GM18508 (cell line): Measurements from ENCODE around the gene XPNPEP3.
"Not testable (repeated sequence)": the region's sequence is repeated elsewhere in the genome, so short reads cannot be mapped to it uniquely, and the experiment has no call there.

Experiments used
- ATAC-seq: cut with Tn5 transposase; IDR thresholded peaks from one replicate; pipeline ENCODE4 v1.9.1; 2021; ENCODE audit warnings: moderate number of reproducible peaks; ENCODE audit not compliant: insufficient read depth, unreplicated experiment

The XPNPEP3 gene

DNA sequence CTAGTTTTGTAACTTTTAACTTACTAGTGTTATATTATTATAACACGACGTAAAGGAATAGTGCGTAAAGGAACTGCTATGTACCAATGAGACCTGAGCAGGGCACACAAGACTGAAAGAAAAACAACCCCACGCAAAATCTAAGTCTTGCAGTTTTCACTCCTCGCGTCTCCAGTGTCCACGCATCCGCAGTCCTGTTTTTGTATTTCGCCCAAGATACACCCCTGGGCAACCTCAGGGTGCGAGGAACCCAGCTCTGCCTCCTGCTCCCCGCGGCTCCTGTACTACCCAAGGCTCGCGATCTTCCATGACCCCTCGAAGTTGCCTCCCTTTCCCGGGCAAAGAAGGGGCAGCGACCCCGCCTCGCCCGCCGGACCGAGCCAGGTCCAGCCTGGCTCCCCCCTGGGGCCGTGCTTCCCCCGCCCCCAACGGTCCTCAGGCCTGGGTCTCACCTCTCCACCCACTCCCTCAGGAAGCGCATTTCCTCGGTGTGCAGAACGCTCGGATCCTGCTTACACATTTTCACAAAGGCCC, 902 bp upstream of the XPNPEP3 start:
- ATAC-seq, result no peak

DNA sequence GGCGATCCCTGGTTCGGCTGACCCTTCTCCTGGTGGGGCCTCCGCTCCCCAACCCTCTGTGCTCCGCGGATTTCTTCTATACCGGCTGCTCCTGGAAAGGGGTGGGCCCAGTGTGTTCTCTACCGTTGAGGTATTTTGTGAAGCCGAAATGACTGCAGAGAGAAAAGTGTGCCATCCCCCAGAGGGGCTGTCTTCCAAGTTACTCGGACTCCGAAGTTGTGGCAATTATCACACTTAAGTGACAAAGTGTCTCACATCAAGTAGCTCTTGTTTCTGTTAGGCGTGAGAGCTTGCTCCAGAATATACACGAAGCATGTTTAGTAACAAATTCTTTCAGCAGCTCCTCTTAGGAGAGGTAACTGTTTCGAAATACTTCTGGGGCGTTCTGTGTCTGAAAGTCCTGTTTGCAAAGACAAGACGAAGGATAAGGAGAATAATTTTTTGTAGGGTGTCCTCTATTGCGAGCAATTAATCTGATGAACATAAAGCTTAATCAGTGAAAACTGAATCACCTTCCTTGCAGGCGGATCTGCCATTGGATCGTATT, 434 bp downstream of the XPNPEP3 start:
- ATAC-seq, result no peak

DNA sequence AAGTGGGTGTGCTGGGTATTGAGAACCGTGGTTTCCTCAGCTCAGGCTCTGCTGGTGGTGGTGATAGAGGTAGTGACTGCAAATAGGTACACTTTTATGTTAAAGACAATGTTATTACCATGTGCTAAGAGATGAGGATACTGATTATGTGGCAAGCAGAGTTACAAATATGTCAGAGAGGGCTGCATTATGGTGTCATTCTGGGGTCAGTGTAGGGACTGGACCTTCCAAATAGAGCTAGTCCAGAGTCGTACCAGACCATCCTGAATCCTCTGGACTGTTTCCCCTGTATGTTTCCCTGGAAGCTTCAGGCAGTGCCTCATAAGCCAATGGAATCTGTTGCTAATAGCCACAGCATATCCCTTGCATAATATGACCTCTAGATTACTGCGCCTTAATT, 5.1 kb downstream of the XPNPEP3 start, which contains the start of gene DNAJB7:
Gene DNAJB7, minus strand, starts transcription at position 101 of the 400 bp plus-strand sequence. CDS start 119 bp downstream, outside the sequence.
- ATAC-seq, result no peak

DNA sequence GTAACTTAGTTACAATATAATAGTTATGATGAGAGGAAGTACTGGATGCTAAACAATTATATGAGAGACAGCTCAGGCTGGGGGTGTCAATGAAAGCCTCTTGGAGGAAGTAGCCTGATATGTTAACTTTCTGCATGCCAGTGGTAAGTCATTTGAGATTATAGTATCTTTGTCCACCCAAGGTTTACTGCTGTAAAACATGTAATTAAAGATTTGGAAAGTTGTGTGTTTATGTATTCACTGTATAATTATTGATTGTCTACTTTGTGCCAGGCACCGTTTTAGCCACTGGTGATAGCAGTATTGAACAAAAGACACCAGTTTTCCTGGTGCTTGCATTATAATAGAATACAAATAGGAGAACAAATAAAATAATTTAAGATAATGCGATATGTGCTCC, 5.6 kb downstream of the XPNPEP3 start:
- ATAC-seq, result no peak

DNA sequence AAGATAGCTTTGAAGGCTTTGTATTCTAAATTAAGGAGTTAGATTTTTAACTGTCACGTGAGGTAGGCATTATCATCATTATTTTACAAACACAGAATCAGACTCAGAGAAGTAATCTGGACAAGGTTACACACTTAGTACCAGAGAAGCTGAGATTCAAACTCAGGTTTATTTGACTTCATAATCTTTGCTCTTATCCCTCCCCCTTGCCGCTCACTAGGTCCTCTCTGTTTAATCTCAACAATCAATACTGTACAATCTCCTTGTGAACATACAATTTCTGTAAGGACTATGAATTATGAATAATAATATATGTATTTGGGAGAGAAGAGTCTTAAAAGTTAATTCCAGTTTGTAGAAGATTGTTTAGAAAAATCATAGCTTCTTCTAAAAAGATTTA, 10.2 kb downstream of the XPNPEP3 start:
- no peak for ATAC-seq

DNA sequence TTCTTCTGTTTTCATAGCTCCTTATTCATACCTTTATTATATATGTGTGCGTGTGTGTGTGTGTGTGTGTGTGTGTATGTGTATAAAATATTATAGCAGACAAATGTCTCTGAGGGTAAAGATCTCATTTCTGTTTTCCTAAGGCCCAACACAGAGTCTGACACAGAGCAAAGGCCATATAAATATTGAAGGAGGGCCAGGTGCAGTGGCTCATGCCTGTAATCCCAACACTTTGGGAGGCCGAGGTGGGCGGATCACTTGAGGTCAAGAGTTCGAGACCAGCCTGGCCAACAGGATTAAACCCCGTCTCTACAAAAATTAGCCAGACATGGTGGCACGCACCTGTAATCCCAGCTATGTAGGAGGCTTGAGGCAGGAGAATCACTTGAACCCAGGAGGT, 11.4 kb downstream of the XPNPEP3 start:
- ATAC-seq, result not testable (repeated sequence)

DNA sequence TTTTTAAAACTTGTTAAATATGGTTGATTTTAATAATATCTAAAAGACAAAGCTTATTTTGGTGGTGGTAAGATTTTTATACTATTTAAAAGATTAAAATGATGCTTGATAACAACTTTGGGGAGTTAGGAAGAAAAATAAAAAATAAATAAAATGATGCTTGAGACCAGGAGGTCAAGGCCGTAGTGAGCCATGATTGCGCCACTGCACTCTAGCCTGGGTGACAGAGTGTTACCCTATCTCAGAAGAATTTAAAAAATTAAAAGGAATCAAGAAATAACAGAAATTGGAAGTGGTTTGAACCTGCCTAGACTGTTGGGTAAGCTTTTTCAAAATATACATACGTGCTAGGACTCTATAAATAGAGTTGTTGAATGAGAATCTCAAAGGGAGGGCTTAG, 17.1 kb downstream of the XPNPEP3 start:
- no peak for ATAC-seq

DNA sequence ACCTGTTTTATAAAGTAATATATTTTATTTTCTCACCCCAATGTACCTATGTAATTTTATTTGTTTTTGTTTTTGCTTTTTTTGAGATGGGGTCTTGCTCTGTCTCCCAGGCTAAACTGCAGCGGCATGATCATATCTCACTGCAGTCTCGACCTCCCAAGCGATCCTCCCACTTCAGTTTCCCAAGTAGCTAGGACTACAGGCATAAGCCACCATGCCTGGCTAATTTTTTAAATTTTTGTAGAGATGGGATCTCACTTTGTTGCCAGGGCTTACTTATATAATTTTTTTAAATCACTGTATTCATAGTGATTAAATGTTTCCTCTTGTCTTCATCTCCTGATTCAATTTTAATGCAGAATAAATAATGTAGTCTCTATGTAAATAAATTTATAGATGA, 18.2 kb downstream of the XPNPEP3 start:
- ATAC-seq, result no peak

DNA sequence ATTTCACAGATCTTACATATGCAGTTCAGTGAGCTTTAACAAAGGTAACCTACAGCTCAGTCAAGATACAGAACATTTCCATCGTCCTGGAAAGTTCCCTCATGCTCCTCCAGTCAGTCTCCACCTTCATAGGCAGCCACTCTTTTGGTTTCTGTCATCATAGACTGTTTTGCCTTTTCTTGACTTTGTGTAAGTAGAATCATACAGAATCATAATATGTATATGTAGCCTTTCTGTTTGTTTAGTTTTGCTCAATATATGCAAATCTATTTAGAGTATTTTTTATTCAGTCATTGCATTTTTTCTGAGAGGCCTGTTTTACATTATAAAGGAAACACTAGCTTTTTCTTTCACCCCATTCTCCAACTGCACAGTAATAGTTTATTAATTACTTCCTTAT, 20.0 kb downstream of the XPNPEP3 start:
- no peak for ATAC-seq

DNA sequence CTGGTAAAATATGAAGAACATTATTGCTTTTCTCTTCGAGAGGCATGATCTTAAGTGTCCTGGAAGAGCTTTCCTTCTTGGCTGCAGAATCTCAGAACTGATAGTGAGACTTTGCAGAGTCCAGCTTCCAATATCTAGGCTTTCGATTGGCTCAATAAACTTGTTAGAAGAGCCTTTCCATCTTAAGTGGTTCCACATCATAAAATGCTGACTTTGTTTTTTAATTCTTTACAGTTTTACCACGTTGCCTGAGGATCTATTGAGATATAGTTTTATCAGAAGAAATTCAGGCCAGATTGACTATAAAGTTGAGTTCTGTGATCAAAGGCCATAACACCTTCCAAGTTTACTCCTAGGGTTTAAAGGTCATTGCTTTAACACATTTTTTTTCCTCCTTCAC, 20.5 kb downstream of the XPNPEP3 start:
- ATAC-seq, result no peak

DNA sequence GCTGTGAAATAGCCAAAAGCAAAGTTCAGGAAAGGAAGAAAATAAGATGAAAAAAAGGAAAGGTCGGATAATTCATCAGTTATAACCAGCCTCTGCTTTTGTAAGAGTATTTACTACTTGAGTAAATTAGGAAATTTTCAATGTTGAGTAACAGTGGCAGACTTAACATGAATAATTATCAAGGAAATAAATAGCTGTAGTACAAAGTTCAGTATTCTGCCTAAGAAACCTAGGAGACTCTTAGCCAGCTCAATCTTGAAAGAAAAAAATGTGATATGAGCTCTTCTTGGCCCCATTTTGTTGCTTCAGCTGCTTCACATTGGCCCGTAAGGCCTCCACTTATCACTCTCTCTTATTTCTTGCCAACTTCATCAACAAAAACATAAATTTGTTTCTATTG, 22.0 kb downstream of the XPNPEP3 start:
- ATAC-seq, result no peak

DNA sequence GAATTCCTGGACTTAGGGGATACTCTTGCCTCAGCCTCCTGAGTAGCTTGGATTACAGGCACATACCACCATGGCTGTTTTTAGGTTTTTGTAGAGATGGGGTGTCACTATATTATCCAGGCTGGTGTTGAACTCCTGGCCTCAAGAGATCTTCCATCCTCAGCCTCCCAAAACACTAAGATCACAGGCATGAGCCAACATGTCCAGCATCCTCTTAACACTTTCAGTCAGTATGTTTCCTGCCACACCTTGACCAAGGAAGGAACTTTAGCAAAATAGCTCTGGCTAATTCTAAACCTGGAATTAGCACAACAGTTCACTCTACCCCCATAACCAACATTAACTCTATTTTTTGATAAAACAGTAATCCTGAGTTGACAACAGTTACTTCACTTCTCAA, 32.2 kb downstream of the XPNPEP3 start:
- ATAC-seq, result no peak

DNA sequence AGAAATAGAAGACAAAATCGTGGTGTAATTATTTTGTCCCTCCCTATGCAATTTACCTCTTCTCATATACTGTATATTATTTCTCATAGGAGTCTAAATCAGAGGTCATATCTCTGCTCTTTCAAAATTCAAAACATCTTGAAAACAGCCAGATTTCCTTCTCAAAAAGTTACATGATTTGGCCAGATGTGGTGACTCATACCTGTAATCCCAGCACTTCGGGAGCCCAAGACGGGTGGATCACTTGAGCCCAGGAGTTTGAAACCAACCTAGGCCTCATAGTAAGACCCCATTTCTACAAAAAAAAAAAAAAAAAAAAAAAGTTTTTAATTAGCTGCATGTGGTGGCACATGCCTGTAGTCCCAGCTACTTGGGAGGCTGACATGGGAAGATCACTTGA, 33.9 kb downstream of the XPNPEP3 start:
- no peak for ATAC-seq

DNA sequence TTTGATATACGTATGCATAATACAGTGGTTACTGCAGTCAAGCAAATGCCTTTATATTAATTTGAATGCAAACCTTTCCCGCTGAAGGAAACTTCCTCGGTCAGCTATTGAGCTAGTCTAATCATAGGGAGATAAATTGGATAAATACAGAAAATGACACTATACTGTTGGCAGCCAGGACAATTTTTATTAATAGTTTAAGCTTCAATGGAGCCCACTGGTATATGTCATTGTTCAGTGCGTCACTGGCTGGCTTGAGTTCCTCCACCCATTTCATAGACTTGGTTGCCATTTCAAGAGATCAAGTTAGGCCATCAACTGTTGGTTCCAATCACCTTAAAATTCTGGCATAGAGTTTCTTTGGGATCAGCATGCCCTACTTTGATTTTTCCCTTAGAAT, 37.5 kb downstream of the XPNPEP3 start:
- ATAC-seq, result no peak

DNA sequence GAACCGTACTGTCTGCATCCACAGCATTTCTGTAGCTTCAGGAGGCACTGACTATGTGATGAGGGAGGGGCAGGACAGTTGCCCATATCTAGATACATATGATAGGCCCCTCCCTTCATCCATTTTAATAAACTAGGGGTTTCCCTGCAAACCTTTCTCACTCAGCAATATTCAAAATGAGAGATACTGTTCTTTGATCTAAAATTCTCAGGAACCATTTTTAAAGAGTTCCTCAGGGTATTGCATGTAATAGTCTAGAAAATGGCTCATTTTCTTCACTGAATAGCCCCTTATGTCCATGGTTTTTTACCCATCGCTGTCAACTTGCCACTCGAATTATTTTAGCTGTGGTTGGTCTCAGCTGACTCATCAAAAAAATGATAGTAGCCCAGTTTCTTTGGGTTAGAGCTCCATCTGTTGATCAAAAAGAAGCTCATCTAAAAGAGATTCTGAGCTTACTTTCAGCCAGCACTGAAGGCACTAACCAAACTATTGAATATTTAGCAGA, 42.0 kb downstream of the XPNPEP3 start:
- ATAC-seq, result no peak

DNA sequence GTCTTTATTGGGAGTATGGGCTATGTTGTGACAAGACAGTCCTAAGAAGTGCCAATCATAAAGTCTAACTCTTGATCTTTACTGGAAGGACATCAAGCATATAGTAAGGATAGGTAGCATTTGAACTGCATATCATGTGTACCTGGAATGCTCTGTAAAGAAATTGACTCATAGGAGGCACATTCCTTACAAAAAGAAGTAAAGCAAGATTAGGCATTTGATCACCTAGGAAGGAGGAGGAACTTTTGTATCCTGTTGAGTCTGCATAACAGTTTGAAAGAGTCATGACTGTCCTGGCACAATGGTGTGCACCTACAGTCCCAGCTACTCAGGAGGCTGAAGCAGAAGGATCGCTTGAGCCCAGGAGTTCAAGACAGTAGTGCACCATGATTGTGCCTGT, 47.2 kb downstream of the XPNPEP3 start:
- ATAC-seq, result no peak

DNA sequence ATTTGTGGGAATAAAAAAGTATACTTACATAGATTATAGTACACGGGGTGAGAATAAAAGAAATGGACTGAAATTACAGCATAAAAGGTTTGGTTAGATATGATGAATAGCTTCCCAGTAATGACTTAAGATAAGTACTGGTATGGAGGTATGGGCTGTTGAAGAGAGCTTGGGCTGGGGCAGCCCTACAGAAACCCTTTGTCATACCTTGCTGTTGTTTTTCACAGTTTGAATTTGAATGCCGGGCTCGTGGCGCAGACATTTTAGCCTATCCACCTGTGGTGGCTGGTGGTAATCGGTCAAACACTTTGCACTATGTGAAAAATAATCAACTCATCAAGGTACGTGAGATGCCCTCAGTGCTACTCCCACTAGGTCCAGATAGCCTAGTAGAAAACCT, 51.9 kb downstream of the XPNPEP3 start:
- no peak for ATAC-seq

DNA sequence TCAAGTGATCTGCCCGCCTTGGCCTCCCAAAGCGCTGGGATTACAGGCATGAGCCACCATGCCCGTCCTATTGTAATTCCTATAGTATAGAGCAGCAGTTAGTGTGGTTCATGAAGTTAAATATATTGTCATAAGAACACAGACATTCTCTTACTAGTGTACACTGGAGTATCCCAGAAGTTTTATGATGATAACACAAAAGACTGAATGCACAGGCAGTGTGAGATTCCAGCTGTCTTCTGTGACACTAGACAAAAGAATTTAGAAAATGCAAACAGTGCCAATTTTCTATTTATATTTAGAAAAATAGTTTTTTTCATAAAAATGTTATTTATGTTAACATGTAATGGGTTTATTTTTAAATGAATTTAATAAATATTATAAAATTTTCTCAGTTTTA, 54.8 kb downstream of the XPNPEP3 start:
- no peak for ATAC-seq

DNA sequence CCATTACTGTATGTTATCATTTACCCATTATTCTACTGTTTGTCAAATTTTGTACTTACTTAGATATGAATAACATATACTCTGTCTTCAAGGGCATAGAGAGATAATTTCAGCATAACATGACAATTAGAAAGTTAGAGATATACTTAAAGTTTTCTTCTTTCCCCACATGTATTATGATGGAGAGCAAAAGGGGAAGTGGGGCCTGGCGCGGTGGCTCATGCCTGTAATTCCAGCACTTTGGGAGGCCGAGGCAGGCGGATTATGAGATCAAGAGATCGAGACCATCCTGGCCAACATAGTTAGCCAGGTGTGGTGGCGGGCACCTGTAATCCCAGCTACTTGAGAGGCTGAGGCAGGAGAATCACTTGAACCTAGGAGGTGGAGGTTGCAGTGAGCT, 56.0 kb downstream of the XPNPEP3 start:
- not testable (repeated sequence) for ATAC-seq

DNA sequence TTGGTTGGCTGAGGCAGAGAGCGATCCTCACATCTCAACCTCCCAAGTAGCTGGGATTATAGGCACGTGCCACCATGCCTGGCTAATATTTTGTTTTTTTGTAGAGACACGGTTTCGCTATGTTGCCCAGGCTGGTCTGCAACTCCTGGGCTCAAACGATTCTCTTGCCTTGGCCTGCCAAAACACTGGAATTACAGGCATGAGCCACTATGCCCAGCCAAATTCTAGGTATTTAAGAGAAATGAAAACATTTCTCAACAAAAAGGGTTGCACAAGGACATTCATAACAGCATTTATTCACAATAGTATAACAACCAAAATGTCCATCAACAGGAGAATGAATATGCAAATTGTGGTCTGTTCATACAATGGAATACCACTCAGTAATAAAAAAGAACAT, 62.5 kb downstream of the XPNPEP3 start:
- no peak for ATAC-seq

DNA sequence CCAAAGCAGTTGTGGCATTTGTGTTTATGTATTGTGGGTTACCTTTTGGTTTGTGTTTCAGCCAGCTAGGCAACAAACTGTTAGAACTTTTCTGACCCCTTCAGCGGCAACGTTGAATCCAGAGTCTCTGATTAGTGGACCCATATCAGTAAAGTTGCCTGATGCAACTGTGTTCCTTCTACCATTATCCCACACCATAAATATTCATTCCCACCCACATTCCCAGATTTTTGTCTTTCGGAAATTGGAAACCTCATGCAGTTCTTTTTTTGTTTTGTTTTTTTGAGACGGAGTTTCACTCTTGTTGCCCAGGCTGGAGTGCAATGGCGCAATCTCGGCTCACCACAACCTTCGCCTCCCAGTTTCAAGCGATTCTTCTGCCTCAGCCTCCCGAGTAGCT, 63.6 kb downstream of the XPNPEP3 start:
- no peak for ATAC-seq

DNA sequence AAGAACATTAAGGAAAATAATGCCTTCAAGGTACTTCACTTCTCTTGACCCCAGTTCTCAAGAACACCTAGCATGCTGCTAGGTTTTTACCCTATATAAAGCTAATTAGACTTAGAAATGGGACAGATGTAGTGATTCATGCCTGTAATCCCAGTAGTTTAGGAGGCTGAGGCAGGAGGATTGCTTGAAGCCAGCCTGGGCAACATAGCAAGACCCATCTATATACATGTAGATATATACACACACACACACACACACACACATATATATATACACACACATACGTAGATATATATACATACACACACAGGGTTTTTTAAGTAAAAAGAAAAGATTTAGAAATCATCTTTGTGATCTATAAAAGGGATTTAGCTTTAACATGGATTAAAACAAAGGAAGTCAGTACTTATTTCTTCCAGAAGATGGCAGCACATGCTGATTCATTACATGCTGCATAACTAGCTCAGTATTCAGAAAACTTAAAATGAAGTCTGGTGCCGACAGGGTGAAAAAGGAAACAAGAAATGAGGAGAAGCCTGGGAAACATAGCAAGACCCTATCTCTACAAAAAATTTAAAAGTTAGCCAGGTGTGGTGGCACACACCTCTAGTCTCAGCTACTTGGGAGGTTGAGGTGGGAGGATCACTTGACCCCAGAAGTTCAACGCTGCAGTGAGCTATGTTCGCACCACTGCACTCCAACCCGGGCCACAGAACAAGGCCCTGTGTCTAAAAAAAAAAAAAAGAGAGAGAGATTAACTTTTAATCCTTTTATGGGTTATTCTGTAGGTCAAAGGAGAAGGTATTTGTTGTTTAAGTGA, 65.7 kb downstream of the XPNPEP3 start:
- ATAC-seq, result no peak
